H9 (cell line): ENCODE data around the gene TXNRD1. TPM values are rescaled to one million over a fixed set of nuclear protein-coding genes. Genes with fewer than 3 reads are reported as not detected.

Experiments
- DNase-seq: peaks from one replicate; pipeline ENCODE4 v3.0.0-alpha.2; 2017
- H2AFZ ChIP-seq: one replicate; pipeline ENCODE4 v1.6.1; 2013; ENCODE audit warnings: mild to moderate bottlenecking, low read length, control low read depth, moderate library complexity
- H2AK5ac ChIP-seq: 2 replicates; pipeline ENCODE4 v1.6.1; 2013; ENCODE audit warnings: low read length, control low read depth, mixed read lengths; ENCODE audit not compliant: insufficient read length
- H2BK120ac ChIP-seq: one replicate; pipeline ENCODE4 v1.6.1; 2013; ENCODE audit warnings: low read depth, mild to moderate bottlenecking, low read length, control low read depth, inconsistent platforms; ENCODE audit not compliant: poor library complexity, severe bottlenecking
- H2BK12ac ChIP-seq: 2 replicates; pipeline ENCODE4 v1.6.1; 2013; ENCODE audit warnings: low read length, control low read depth, mixed read lengths, low read depth; ENCODE audit not compliant: insufficient read length
- H2BK15ac ChIP-seq: 2 replicates; pipeline ENCODE4 v1.6.1; 2013; ENCODE audit warnings: low read depth, low read length, control low read depth
- H2BK20ac ChIP-seq: one replicate; pipeline ENCODE4 v1.6.1; 2013; ENCODE audit warnings: low read depth, mild to moderate bottlenecking, low read length, control low read depth, inconsistent platforms; ENCODE audit not compliant: poor library complexity, severe bottlenecking
- H2BK5ac ChIP-seq: 2 replicates; pipeline ENCODE4 v1.6.1; 2013; ENCODE audit warnings: low read length, control low read depth, mixed read lengths; ENCODE audit not compliant: insufficient read length
- H3K14ac ChIP-seq: 2 replicates; pipeline ENCODE4 v1.6.1; 2013; ENCODE audit warnings: low read length, control low read depth; ENCODE audit not compliant: insufficient read depth
- H3K18ac ChIP-seq: 2 replicates; pipeline ENCODE4 v1.6.1; 2013; ENCODE audit warnings: low read depth, mild to moderate bottlenecking, mixed read lengths, low read length, control low read depth; ENCODE audit not compliant: insufficient read length
- H3K23ac ChIP-seq: 2 replicates; pipeline ENCODE4 v1.6.1; 2013; ENCODE audit warnings: low read length, control low read depth, mixed read lengths, low read depth; ENCODE audit not compliant: insufficient read length
- H3K23me2 ChIP-seq: 2 replicates; pipeline ENCODE4 v1.6.1; 2013; ENCODE audit warnings: low read depth, mild to moderate bottlenecking, mixed read lengths, low read length, control low read depth; ENCODE audit not compliant: insufficient read length, poor library complexity, severe bottlenecking
- H3K27ac ChIP-seq: 2 replicates; pipeline ENCODE4 v1.5.1; 2013; ENCODE audit warnings: low read length, control low read depth, mixed read lengths, low read depth; ENCODE audit not compliant: insufficient read length
- H3K27me3 ChIP-seq: 2 replicates; pipeline ENCODE4 v1.6.1; 2013; ENCODE audit warnings: low read length, control low read depth, inconsistent platforms; ENCODE audit not compliant: insufficient read depth
- H3K4ac ChIP-seq: 2 replicates; pipeline ENCODE4 v1.6.1; 2013; ENCODE audit warnings: low read depth, mild to moderate bottlenecking, control low read depth, inconsistent platforms, low read length, moderate library complexity
- H3K4me1 ChIP-seq: 2 replicates; pipeline ENCODE4 v1.6.1; 2013; ENCODE audit warnings: low read length, control low read depth, inconsistent platforms; ENCODE audit not compliant: insufficient read depth
- H3K4me2 ChIP-seq: 2 replicates; pipeline ENCODE4 v1.6.1; 2013; ENCODE audit warnings: low read length, control low read depth, mixed read lengths; ENCODE audit not compliant: insufficient read length, insufficient read depth
- H3K56ac ChIP-seq: 2 replicates; pipeline ENCODE4 v1.6.1; 2013; ENCODE audit warnings: low read depth, mild to moderate bottlenecking, mixed read lengths, low read length, control low read depth; ENCODE audit not compliant: insufficient read length
- H3K79me1 ChIP-seq: 2 replicates; pipeline ENCODE4 v1.6.1; 2013; ENCODE audit warnings: low read depth, mild to moderate bottlenecking, moderate library complexity, low read length, control low read depth, inconsistent platforms; ENCODE audit not compliant: insufficient read depth, poor library complexity, severe bottlenecking
- H3K79me2 ChIP-seq: 2 replicates; pipeline ENCODE4 v1.6.1; 2013; ENCODE audit warnings: low read length, control low read depth, inconsistent platforms; ENCODE audit not compliant: insufficient read depth
- H3K9ac ChIP-seq: 2 replicates; pipeline ENCODE4 v1.6.1; 2013; ENCODE audit warnings: low read length, control low read depth, mixed read lengths; ENCODE audit not compliant: insufficient read length; ENCODE audit errors: extremely low read depth
- H3K9me3 ChIP-seq: one replicate; pipeline ENCODE4 v1.6.1; 2013; ENCODE audit warnings: low read depth, low read length, inconsistent platforms; ENCODE audit not compliant: control insufficient read depth
- H3T11ph ChIP-seq: one replicate; pipeline ENCODE4 v1.6.1; 2013; ENCODE audit warnings: mild to moderate bottlenecking, low read length, control low read depth, inconsistent platforms
- H4K20me1 ChIP-seq: one replicate; pipeline ENCODE4 v1.6.1; 2013; ENCODE audit not compliant: control insufficient read depth, insufficient read length, insufficient read depth
- H4K5ac ChIP-seq: 2 replicates; pipeline ENCODE4 v1.6.1; 2013; ENCODE audit warnings: low read depth, mild to moderate bottlenecking, mixed read lengths, low read length, control low read depth; ENCODE audit not compliant: insufficient read length
- H4K8ac ChIP-seq: replicated peaks from 2 replicates; pipeline ENCODE4 v1.6.1; 2013; ENCODE audit warnings: low read length, control low read depth, mixed read lengths, low read depth; ENCODE audit not compliant: insufficient read length
- H4K91ac ChIP-seq: 2 replicates; pipeline ENCODE4 v1.6.1; 2013; ENCODE audit warnings: low read depth, mild to moderate bottlenecking, moderate library complexity, mixed read lengths, low read length, control low read depth; ENCODE audit not compliant: insufficient read length
- H3K27ac Mint-ChIP-seq, 3 experiments: 2 replicates in 2 of 3; 3 replicates in 1 of 3; pipeline ENCODE4 v1.8.0; 2020 to 2021; ENCODE audit warnings: mixed read lengths in 3 of 3, mild to moderate bottlenecking in 1 of 3, moderate library complexity in 1 of 3
- H3K27me3 Mint-ChIP-seq: 2 replicates; pipeline ENCODE4 v1.8.0; 2021; ENCODE audit warnings: low read depth, mild to moderate bottlenecking, moderate library complexity, mixed read lengths
- H3K36me3 Mint-ChIP-seq, 3 experiments: 2 replicates in 2 of 3; 3 replicates in 1 of 3; pipeline ENCODE4 v1.8.0; 2020 to 2021; ENCODE audit warnings: low read depth in 3 of 3, mixed read lengths in 3 of 3; ENCODE audit not compliant: insufficient read depth in 1 of 3
- H3K4me1 Mint-ChIP-seq, 2 experiments: 2 replicates each; pipeline ENCODE4 v1.8.0; 2020; ENCODE audit warnings: mixed read lengths in 2 of 2
- H3K4me3 Mint-ChIP-seq, 2 experiments: 2 replicates in 1 of 2; 3 replicates in 1 of 2; pipeline ENCODE4 v1.8.0; 2020 to 2021; ENCODE audit warnings: mild to moderate bottlenecking in 2 of 2, mixed read lengths in 2 of 2, moderate library complexity in 1 of 2
- H3K9me3 Mint-ChIP-seq, 2 experiments: 2 replicates in 1 of 2; 3 replicates in 1 of 2; pipeline ENCODE4 v1.8.0; 2020; ENCODE audit warnings: mild to moderate bottlenecking in 2 of 2, mixed read lengths in 2 of 2, moderate library complexity in 1 of 2
- WGBS: extraction: QIAGEN DNeasy Blood & Tissue Kit; methylation state at CpG from one replicate; pipeline ENCODE4 v1.1.7; 2013; ENCODE audit warnings: missing lambda C conversion rate, low lambda C conversion rate, mixed read lengths; ENCODE audit not compliant: insufficient read length; ENCODE audit errors: extremely low coverage; 5-methylcytosine and 5-hydroxymethylcytosine counted together
- total RNA-seq: library from RNA; stranded (reverse); gene quantifications from 2 replicates; pipeline ENCODE4 v1.2.1, GENCODE V29; 2021
- TF ChIP-seq, protein P1 (sequence below): fragments of 200-600 bp; sonication (generic); conservative IDR thresholded peaks from 3 replicates; pipeline ENCODE4 v1.8.0; 2021; ENCODE audit warnings: antibody characterized with exemption, mild to moderate bottlenecking

TXNRD1 gene
- total RNA-seq, 1 experiment from 2014 or later: 100 TPM

DNA sequence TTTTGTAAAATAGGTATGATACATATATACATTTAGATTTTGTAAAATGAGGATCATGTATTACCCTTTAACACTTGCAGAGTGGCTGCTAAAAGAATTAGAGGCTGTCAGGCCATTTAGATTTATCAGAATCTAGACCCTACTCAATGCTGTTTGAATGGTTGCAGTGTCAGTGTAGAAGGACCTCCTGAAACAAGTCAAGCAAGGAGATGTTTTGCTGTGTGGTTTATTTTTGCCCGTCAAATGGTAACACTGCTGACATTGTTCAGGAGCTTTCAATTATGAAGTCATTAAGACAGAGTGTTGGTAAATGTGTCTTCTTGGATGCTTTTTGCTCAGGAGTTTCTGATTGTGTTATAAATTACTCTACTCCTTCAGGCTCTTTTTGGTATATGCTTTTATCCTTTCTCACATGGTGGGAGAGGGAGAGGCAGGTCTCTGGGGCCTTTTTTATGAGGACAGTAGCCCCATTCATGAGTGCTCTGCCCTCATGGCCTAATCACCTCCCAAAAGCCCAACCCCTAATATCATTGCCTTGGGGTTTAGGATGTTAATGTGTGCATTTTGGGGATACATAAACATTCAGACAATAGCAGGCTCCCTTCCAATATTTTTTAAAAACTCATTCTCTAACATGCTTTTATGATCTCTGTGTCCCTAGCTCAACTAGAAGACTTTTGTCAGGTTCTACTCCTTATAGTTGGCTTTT lies 104.5 kb downstream of the TXNRD1 start:
- H3K4me1 Mint-ChIP-seq: no peaks in the 10 kb centered on the region
- H3K79me1 ChIP-seq: no peaks in the 10 kb centered on the region
- no peak overlapping the region for H2BK120ac ChIP-seq
- no peak overlapping the region for H2AK5ac ChIP-seq
- H3K4ac ChIP-seq: no peak overlapping the region
- H2BK12ac ChIP-seq: no peak overlapping the region
- H3K27me3 ChIP-seq: no peaks in the 10 kb centered on the region
- H2BK5ac ChIP-seq: no peak overlapping the region
- peaks cover 0 to 3% of the 10 kb centered on the region in 2 experiments; a peak in 1 of 5 replicates for H3K9me3 Mint-ChIP-seq
- no peak overlapping the region for H3K56ac ChIP-seq
- no peaks in the 10 kb centered on the region for H4K20me1 ChIP-seq
- H3K4me1 ChIP-seq: no peaks in the 10 kb centered on the region
- no peak overlapping the region for H3T11ph ChIP-seq
- no peak overlapping the region for H4K91ac ChIP-seq
- H3K23me2 ChIP-seq: no peaks in the 10 kb centered on the region
- H4K8ac ChIP-seq: no peak overlapping the region
- H2AFZ ChIP-seq: no peak overlapping the region
- peaks cover 49 to 80% (median 76%) of the 10 kb centered on the region in 3 experiments for H3K36me3 Mint-ChIP-seq
- no peak overlapping the region for H3K18ac ChIP-seq
- H3K9ac ChIP-seq: no peak overlapping the region
- no peak overlapping the region for H2BK15ac ChIP-seq
- H3K27ac ChIP-seq: no peak overlapping the region
- H3K27me3 Mint-ChIP-seq: no peaks in the 10 kb centered on the region
- H3K79me2 ChIP-seq: no peaks in the 10 kb centered on the region
- H2BK20ac ChIP-seq: no peak overlapping the region
- H3K9me3 ChIP-seq: no peaks in the 10 kb centered on the region
- H3K4me2 ChIP-seq: no peak overlapping the region
- TF ChIP-seq, protein P1, sequence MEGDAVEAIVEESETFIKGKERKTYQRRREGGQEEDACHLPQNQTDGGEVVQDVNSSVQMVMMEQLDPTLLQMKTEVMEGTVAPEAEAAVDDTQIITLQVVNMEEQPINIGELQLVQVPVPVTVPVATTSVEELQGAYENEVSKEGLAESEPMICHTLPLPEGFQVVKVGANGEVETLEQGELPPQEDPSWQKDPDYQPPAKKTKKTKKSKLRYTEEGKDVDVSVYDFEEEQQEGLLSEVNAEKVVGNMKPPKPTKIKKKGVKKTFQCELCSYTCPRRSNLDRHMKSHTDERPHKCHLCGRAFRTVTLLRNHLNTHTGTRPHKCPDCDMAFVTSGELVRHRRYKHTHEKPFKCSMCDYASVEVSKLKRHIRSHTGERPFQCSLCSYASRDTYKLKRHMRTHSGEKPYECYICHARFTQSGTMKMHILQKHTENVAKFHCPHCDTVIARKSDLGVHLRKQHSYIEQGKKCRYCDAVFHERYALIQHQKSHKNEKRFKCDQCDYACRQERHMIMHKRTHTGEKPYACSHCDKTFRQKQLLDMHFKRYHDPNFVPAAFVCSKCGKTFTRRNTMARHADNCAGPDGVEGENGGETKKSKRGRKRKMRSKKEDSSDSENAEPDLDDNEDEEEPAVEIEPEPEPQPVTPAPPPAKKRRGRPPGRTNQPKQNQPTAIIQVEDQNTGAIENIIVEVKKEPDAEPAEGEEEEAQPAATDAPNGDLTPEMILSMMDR: no peak
- H3K27ac Mint-ChIP-seq: no peak overlapping the region
- no peak overlapping the region for H4K5ac ChIP-seq
- H3K23ac ChIP-seq: no peak overlapping the region
- no peak overlapping the region for H3K4me3 Mint-ChIP-seq
- no CpG with 5 or more reads among the region's 1 CpG for WGBS
- no peak overlapping the region for H3K14ac ChIP-seq
- no peak for DNase-seq
